Adipocyte (in vitro differentiated cells): ENCODE measurements around the gene DOK4.

Experiments
- DNase-seq: peaks from one replicate; pipeline ENCODE4 v3.0.0-alpha.2; 2015; ENCODE audit warnings: low read depth
- H3K27me3 ChIP-seq: replicated peaks from 2 replicates; pipeline ENCODE4 v1.7.0; 2013; ENCODE audit warnings: mild to moderate bottlenecking, low read length, moderate library complexity; ENCODE audit not compliant: control insufficient read depth, insufficient read depth
- H3K36me3 ChIP-seq: 2 replicates; pipeline ENCODE4 v1.7.0; 2013; ENCODE audit warnings: low read length, mild to moderate bottlenecking, moderate library complexity; ENCODE audit not compliant: control insufficient read depth, insufficient read depth, severe bottlenecking
- H3K4me1 ChIP-seq: 2 replicates; pipeline ENCODE4 v1.7.0; 2013; ENCODE audit warnings: mild to moderate bottlenecking, low read length, moderate library complexity; ENCODE audit not compliant: control insufficient read depth, insufficient read depth
- H3K4me3 ChIP-seq: 2 replicates; pipeline ENCODE4 v1.7.0; 2013; ENCODE audit warnings: mild to moderate bottlenecking, low read length, moderate library complexity
- H3K9ac ChIP-seq: 2 replicates; pipeline ENCODE4 v1.7.0; 2013; ENCODE audit warnings: mild to moderate bottlenecking, low read length, moderate library complexity
- H3K9me3 ChIP-seq: 2 replicates; pipeline ENCODE4 v1.7.0; 2013; ENCODE audit warnings: mild to moderate bottlenecking, low read length, moderate library complexity; ENCODE audit not compliant: control insufficient read depth

DOK4 gene

DNA sequence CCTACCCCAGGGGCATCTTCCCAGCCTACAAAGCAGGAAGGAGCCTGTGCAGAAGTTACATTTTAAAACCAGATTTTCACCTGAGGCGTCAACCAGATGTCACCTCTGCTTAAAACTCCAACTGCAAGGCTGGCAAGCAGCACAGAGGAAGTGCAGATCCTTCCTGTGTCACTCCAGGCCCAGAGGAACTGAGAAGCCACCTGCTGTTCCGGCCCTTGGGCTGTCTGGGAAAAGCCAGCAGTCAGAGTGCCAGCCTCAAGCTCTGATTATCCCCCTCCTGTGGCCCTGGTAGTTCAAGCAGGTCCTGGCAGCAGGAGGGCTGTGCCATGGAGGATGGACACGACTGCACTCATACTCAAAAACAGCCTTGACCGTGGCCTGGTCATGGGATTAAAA is 13.6 kb downstream of the DOK4 start:
- Histone ChIP-seq H3K9ac (no peak overlapping the region), H3K9me3 (no peaks in the 10 kb centered on the region), H3K4me3 (no peak overlapping the region), H3K4me1 (peaks cover 15% of the 10 kb centered on the region), H3K36me3 (peaks cover 61% of the 10 kb centered on the region), H3K27me3 (no peaks in the 10 kb centered on the region)
- no peak for DNase-seq

- no peaks in the 10 kb centered on the region for H3K9me3 ChIP-seq
- no peak overlapping the region for H3K9ac ChIP-seq
- H3K36me3 ChIP-seq: peaks cover 67% of the 10 kb centered on the region
- H3K4me1 ChIP-seq: peaks cover 15% of the 10 kb centered on the region
- no peak for DNase-seq
- H3K27me3 ChIP-seq: no peaks in the 10 kb centered on the region
- no peak overlapping the region for H3K4me3 ChIP-seq
These were observed 14.2 kb downstream of the DOK4 start for GRCh38 chr16:57471852-57472664.

DNA sequence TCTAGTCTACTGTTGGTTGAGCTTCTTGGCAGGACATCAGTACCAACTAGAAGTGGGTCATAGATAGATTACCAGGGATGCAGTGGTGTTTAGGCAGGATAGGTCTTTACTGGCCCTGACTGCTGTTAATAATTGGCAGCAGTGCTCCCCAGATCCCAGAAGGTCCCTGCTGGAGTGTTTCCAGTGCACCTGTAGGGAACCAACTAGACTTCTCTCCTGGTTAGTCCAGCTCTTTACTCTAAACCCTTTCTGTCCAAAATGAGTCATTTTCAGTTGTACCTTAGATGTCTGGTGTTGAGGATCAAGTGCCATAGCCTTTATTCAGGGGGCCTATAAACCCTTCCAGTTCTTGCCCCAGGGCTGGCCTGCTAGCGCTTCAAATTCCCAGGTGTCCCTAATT is 15.1 kb downstream of the DOK4 start:
- DNase-seq: no peak
- no peak overlapping the region for H3K9ac ChIP-seq
- H3K4me3 ChIP-seq: no peak overlapping the region
- no peaks in the 10 kb centered on the region for H3K27me3 ChIP-seq
- H3K4me1 ChIP-seq: peaks cover 15% of the 10 kb centered on the region
- no peaks in the 10 kb centered on the region for H3K9me3 ChIP-seq
- peaks cover 74% of the 10 kb centered on the region for H3K36me3 ChIP-seq

DNA sequence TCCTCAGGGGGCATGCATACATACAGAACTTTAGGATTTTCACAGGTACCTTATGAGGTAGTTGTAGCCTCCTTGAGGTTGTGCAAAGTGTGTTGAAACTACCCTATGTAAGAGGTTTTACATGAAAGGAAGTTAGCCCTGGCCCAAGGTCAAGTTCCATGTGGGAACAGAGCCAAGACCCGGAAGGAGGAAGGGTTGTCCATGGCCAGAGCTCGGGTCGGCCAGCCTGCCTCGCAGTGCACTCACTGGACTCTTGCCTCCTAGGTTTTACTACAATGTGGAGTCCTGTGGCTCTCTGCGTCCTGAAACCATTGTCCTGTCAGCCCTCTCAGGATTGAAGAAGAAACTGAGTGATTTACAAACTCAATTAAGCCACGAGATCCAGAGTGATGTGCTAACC is 15.6 kb downstream of the DOK4 start:
- Histone ChIP-seq H3K27me3 (no peaks in the 10 kb centered on the region), H3K9me3 (no peaks in the 10 kb centered on the region), H3K4me3 (no peak overlapping the region), H3K4me1 (peaks cover 15% of the 10 kb centered on the region), H3K9ac (no peak overlapping the region), H3K36me3 (peaks cover 79% of the 10 kb centered on the region)
- DNase-seq: no peak

GRCh38 chr16:57469917-57470470 is 16.3 kb downstream of the DOK4 start:
- H3K36me3 ChIP-seq: peaks cover 85% of the 10 kb centered on the region

DNA sequence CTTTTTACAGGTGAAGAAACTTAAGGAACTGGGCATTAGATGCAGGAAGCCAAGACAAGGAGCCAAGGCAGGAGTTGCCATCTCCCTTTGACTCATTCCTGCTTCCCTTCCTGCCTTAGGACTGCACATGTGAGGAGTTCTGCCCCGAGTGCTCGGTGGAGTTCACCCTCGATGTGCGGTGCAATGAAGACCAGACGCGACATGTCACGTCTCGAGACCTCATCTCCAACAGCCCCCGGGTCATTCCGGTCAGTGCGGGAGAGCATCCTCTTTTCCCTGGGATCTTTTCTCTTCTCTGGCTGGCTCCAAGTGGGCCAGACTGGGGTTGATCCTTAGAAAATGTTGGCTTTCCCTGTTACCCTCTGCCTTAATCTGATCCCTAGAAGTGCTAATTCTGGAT is 17.2 kb downstream of the DOK4 start:
- Histone ChIP-seq H3K9me3 (no peaks in the 10 kb centered on the region), H3K9ac (no peak overlapping the region), H3K27me3 (no peaks in the 10 kb centered on the region), H3K36me3 (peaks cover 84% of the 10 kb centered on the region), H3K4me3 (no peak overlapping the region), H3K4me1 (peaks cover 17% of the 10 kb centered on the region)
- no peak for DNase-seq

More at GRCh38 chr16:57469917-57470470, 16.3 kb downstream of the DOK4 start:
- no peak overlapping the region for H3K9ac ChIP-seq
- H3K4me3 ChIP-seq: no peak overlapping the region
- H3K4me1 ChIP-seq: peaks cover 15% of the 10 kb centered on the region
- H3K27me3 ChIP-seq: no peaks in the 10 kb centered on the region
- DNase-seq: peak; percentile 24
- no peaks in the 10 kb centered on the region for H3K9me3 ChIP-seq

DNA sequence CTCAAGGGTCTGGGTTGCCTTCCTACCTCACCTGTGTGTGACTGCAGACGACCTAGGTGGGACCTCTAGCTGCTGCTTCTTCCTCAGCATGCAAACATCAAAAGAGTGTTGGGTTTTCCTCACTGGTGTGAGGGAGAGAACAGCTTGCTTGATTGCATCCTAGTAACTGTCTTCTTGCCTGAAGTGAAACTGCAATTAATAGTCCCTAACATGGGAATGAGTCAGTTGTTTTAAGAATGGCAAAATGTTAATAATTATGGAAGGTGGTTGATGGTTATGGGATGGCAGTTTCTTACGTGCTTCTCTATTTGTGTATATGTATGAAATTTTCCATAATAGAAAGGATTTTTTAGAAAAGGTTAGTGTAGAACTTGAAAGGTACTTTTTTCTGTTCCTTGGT is 17.9 kb downstream of the DOK4 start:
- Histone ChIP-seq H3K4me1 (peaks cover 24% of the 10 kb centered on the region), H3K9ac (no peak overlapping the region), H3K27me3 (no peaks in the 10 kb centered on the region), H3K4me3 (no peak overlapping the region), H3K36me3 (peaks cover 78% of the 10 kb centered on the region), H3K9me3 (no peaks in the 10 kb centered on the region)
- DNase-seq: no peak

DNA sequence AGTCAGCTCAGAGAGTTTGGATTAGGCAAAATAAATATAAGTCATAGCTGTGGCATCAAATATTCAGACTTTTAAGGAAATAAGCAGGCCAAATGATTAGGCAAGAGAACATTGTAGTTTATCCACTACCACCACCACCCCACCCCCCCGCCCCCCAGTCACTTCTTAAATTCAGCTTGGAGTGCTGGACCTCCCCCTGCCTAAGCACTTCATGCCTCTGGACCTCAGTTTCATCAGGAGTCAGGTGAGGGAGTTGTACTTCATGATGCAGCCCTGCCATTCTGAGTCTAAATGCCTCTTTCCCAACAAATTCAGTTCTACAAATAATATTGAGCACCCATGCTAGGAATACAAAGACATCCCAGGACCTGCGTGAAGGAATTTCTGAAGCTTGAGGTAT is 21.8 kb downstream of the DOK4 start:
- Histone ChIP-seq H3K9me3 (no peaks in the 10 kb centered on the region), H3K36me3 (peaks cover 69% of the 10 kb centered on the region), H3K27me3 (no peaks in the 10 kb centered on the region), H3K4me1 (peaks cover 12% of the 10 kb centered on the region), H3K4me3 (no peak overlapping the region), H3K9ac (no peak overlapping the region)
- DNase-seq: no peak

GRCh38 chr16:57462978-57463362 is 23.3 kb downstream of the DOK4 start:
- no peaks in the 10 kb centered on the region for H3K9me3 ChIP-seq
- H3K36me3 ChIP-seq: peaks cover 69% of the 10 kb centered on the region
- H3K4me3 ChIP-seq: peak overlapping the region; percentile 95
- no peaks in the 10 kb centered on the region for H3K27me3 ChIP-seq
- H3K9ac ChIP-seq: peak overlapping the region; percentile 93
- H3K4me1 ChIP-seq: peaks cover 12% of the 10 kb centered on the region
- DNase-seq: peak; percentile 39

DNA sequence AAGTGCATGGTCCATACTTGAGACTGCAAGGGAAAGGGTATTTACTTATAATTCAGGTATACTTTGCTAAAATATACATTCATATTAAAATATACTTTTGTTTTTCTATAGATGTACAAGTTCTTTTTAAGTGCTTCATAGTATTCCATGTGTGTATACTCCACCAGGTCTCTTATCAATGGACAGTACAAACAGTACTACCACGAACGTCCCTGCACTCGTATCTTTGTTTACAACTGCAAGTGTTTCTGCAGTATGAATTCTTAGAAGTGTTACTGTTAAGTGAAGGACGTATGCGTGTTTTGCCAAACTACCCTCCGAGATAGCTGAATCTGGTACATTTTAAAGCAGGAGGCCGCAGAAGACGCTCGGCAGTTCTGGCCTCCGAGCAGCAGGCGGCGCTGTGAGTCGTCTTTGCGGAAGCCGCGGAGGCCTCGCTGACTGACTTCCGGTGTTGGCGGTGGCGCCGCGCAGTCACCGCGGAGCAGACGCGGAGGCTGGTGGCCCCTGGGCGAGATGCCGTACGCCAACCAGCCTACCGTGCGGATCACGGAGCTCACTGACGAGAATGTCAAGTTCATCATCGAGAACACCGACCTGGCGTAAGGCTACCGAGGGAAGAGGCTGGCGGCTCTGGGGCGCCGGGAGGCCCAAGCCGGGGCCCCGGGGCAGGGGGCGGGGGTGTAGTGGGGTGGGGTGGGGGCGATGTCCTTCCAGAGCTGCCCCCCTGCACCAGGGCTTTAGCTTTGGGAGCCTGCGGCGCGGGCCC is 23.9 kb downstream of the DOK4 start, which contains the start of gene POLR2C:
TSS of gene POLR2C (plus strand) at position 471 of the 769 bp plus-strand sequence. CDS start at position 517, 46 bp downstream.
- Histone ChIP-seq H3K4me1 (peaks cover 12% of the 10 kb centered on the region), H3K36me3 (peaks cover 70% of the 10 kb centered on the region), H3K9me3 (no peaks in the 10 kb centered on the region), H3K9ac (peak within 1 kb of the TSS; percentile 93), H3K4me3 (peak within 1 kb of the TSS; percentile 95), H3K27me3 (no peaks in the 10 kb centered on the region)
- peak; percentile 94 for DNase-seq

DNA sequence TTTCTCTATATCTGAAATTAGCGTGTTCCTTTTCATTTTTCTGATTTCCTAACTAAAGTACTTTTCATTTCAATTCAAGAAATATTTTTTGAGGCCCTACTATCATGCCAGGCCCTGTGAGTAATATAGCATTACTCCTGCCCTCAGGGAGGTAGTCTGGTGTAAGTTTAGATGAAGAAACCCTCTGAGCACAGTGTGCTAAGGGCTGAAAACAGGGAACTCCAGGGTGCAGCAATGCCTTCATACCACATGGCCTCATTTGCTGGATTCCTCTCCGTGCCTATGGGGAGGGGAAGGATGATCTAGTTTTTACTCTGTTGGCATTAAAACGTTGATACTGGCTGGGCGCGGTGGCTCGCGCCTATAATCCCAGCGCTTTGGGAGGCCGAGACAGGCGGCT is 34.3 kb downstream of the DOK4 start:
- Histone ChIP-seq H3K36me3 (peaks cover 50% of the 10 kb centered on the region), H3K9me3 (no peaks in the 10 kb centered on the region), H3K4me1 (peaks cover 29% of the 10 kb centered on the region), H3K9ac (no peak overlapping the region), H3K4me3 (no peak overlapping the region), H3K27me3 (no peaks in the 10 kb centered on the region)
- no peak for DNase-seq
